K562 (cell line): Measurements from ENCODE around the gene DPYSL4. TPM values are rescaled to one million over a fixed set of nuclear protein-coding genes. Genes with fewer than 3 reads are reported as not detected.

ENCODE experiments used
- ARHGAP35 ChIP-seq: fragments of 450-650 bp; IDR thresholded peaks from 2 replicates; pipeline ENCODE4 v1.6.1; 2018; ENCODE audit not compliant: partially characterized antibody
- PTRF ChIP-seq: fragments of 450-650 bp; IDR thresholded peaks from 2 replicates; pipeline ENCODE4 v1.6.1; 2016; ENCODE audit warnings: mild to moderate bottlenecking, missing genetic modification characterization, missing compliant biosample characterization
- RAD21 ChIP-seq, 2 experiments: fragments of 250-450 bp in 1 of 2; fragments of 450-650 bp in 1 of 2; sonication (Bioruptor Pico) in 1 of 2; formaldehyde crosslinking in 1 of 2; IDR thresholded peaks in 1 of 2; conservative IDR thresholded peaks in 1 of 2; 2 replicates each; pipeline versions ENCODE4 v1.4.0 to v1.8.0; 2020 to 2022; ENCODE audit warnings: mild to moderate bottlenecking in 2 of 2, moderate library complexity in 1 of 2
- REST ChIP-seq, 2 experiments: fragments of 450-650 bp; formaldehyde crosslinking in 1 of 2; IDR thresholded peaks; 2 replicates each; pipeline versions ENCODE4 v1.4.0 to v1.6.1; 2014 to 2020; ENCODE audit warnings: mild to moderate bottlenecking in 2 of 2, borderline replicate concordance in 1 of 2, low read depth in 1 of 2
- SAFB ChIP-seq: fragments of 200-400 bp; formaldehyde crosslinking; IDR thresholded peaks from 2 replicates; pipeline ENCODE4 v1.6.1; 2017; ENCODE audit warnings: low read depth, low read length, borderline replicate concordance
- TBP ChIP-seq: optimal IDR thresholded peaks from 2 replicates; pipeline ENCODE3; 2011; ENCODE audit warnings: low read depth, low read length, improper control_type of control experiment
- polyA plus RNA-seq, 8 experiments: library from polyadenylated mRNA; depleted of rRNA in 4 of 8; stranded (reverse) in 5 of 8; unstranded in 3 of 8; fragments of >200 nt; fragmentation: Nextera tagmentation in 2 of 8; fragmentation: Illumina TruSeq in 1 of 8; extraction: Ambion mirVana in 2 of 8; extraction: Trizol in 1 of 8; gene quantifications; 2 replicates each; pipeline versions ENCODE4 v1.2.1 to v1.2.3, GENCODE V29; 2011 to 2014; ENCODE audit warnings: inconsistent platforms in 1 of 8, missing spikeins in 1 of 8
- total RNA-seq, 7 experiments: library from RNA; depleted of rRNA in 6 of 7; stranded (reverse); fragments of >200 nt in 6 of 7; fragmentation: Illumina TruSeq in 2 of 7; extraction: Trizol in 2 of 7; gene quantifications; 2 replicates each; pipeline versions ENCODE4 v1.2.1 to v1.2.3, GENCODE V29; 2011 to 2021; ENCODE audit warnings: low replicate concordance in 1 of 7
- TF ChIP-seq, protein P1 (sequence below): fragments of 250-450 bp; sonication (Bioruptor Pico); IDR thresholded peaks from 2 replicates; pipeline ENCODE4 v1.8.0; 2021; ENCODE audit warnings: moderate library complexity, mild to moderate bottlenecking, inconsistent platforms

DPYSL4 gene
- total and polyA plus RNA-seq, 9 of the 15 experiments (the other 6 are each of a cell fraction or from before 2014, with no cell fraction given): 0.03 TPM; not detected in 8

GRCh38 chr10:132142396-132143161 is 44.2 kb upstream of the DPYSL4 start (continued):
- TF ChIP-seq REST (IDR thresholded peaks at IDR 0.05; ENCODE audit: borderline replicate concordance) (peak; percentile 16; the same call in 1 of the 2 replicates), REST (CRISPR knock-in tag; IDR thresholded peaks at IDR 0.05; ENCODE audit: low read depth) (no peak), ARHGAP35 (no peak), SAFB (peak; percentile 33; the same call in 1 of the 2 replicates), TBP (no peak), PTRF (tag) (no peak), RAD21 (CRISPR knock-in tag; conservative IDR thresholded peaks at IDR 0.05 in 1 of 2, IDR thresholded peaks at IDR 0.05 in 1 of 2) (peak in 1 of 2 experiments; percentile 62; a peak in 2 of 4 replicates)
- TF ChIP-seq, protein P1, sequence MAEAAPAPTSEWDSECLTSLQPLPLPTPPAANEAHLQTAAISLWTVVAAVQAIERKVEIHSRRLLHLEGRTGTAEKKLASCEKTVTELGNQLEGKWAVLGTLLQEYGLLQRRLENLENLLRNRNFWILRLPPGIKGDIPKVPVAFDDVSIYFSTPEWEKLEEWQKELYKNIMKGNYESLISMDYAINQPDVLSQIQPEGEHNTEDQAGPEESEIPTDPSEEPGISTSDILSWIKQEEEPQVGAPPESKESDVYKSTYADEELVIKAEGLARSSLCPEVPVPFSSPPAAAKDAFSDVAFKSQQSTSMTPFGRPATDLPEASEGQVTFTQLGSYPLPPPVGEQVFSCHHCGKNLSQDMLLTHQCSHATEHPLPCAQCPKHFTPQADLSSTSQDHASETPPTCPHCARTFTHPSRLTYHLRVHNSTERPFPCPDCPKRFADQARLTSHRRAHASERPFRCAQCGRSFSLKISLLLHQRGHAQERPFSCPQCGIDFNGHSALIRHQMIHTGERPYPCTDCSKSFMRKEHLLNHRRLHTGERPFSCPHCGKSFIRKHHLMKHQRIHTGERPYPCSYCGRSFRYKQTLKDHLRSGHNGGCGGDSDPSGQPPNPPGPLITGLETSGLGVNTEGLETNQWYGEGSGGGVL (CRISPR knock-in tag): no peak
- TF ChIP-seq, all 486 proteins: peak for 7
